A673 (cell line): ENCODE results near the gene AGAP1.

Experiments
- CTCF ChIP-seq: fragments of 300-800, 200-600 bp; sonication (generic); conservative IDR thresholded peaks from 2 replicates; pipeline ENCODE4 v1.5.1; 2017; ENCODE audit warnings: low read depth, mild to moderate bottlenecking, antibody characterized with exemption, low read length, moderate library complexity, mixed read lengths
- EZH2 ChIP-seq: fragments of 200-600 bp; sonication (generic); IDR thresholded peaks from 2 replicates; pipeline ENCODE4 v1.6.1; 2017; ENCODE audit warnings: borderline replicate concordance, low read depth, mild to moderate bottlenecking, mixed read lengths, antibody characterized with exemption, low read length; ENCODE audit not compliant: poor library complexity, severe bottlenecking

GRCh38 chr2:236055471-236055870 is 561.6 kb downstream of the AGAP1 start:
- TF ChIP-seq CTCF (no peak), EZH2 (no peak)
